NB4 (cell line): ENCODE results near the gene MAST4.

ENCODE experiments used
- POLR2A ChIP-seq: IDR thresholded peaks from 2 replicates; pipeline ENCODE4 v1.6.1; 2011; ENCODE audit warnings: mild to moderate bottlenecking; ENCODE audit not compliant: insufficient read length; ENCODE audit errors: extremely low read depth
- TF ChIP-seq, protein P1 (sequence below): IDR thresholded peaks from one replicate; pipeline ENCODE4 v1.5.1; 2012; ENCODE audit warnings: low read depth, low read length

DNA sequence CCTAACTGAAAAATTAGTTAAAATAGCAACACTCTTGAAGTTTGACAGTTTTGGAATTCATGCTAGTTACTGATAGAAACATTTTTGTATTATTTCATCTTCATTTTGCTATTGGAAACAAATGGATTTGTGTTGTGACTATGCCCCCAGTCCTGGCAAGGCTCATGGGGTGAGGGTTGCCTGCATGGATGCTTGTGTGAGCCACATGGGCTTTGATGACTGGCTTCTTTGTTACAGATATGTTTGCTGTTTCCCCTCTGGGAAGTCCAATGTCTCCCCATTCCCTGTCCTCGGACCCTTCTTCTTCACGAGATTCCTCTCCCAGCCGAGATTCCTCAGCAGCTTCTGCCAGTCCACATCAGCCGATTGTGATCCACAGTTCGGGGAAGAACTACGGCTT is 556.2 kb downstream of the MAST4 start:
- TF ChIP-seq POLR2A: no peak
- TF ChIP-seq, protein P1, sequence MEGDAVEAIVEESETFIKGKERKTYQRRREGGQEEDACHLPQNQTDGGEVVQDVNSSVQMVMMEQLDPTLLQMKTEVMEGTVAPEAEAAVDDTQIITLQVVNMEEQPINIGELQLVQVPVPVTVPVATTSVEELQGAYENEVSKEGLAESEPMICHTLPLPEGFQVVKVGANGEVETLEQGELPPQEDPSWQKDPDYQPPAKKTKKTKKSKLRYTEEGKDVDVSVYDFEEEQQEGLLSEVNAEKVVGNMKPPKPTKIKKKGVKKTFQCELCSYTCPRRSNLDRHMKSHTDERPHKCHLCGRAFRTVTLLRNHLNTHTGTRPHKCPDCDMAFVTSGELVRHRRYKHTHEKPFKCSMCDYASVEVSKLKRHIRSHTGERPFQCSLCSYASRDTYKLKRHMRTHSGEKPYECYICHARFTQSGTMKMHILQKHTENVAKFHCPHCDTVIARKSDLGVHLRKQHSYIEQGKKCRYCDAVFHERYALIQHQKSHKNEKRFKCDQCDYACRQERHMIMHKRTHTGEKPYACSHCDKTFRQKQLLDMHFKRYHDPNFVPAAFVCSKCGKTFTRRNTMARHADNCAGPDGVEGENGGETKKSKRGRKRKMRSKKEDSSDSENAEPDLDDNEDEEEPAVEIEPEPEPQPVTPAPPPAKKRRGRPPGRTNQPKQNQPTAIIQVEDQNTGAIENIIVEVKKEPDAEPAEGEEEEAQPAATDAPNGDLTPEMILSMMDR: no peak
